Measurements from ENCODE around the gene CD22.
"Not testable (repeated sequence)": the region's sequence is repeated elsewhere in the genome, so short reads cannot be mapped to it uniquely, and the experiment has no call there.

DNA sequence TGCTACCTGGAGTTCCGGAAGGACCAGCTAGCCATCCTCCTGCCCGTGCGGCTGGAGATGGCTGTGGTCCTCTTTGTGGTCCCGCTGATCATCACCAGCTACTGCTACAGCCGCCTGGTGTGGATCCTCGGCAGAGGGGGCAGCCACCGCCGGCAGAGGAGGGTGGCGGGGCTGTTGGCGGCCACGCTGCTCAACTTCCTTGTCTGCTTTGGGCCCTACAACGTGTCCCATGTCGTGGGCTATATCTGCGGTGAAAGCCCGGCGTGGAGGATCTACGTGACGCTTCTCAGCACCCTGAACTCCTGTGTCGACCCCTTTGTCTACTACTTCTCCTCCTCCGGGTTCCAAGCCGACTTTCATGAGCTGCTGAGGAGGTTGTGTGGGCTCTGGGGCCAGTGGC is 30.4 kb downstream of the CD22 start:
- TF ChIP-seq, protein P1, sequence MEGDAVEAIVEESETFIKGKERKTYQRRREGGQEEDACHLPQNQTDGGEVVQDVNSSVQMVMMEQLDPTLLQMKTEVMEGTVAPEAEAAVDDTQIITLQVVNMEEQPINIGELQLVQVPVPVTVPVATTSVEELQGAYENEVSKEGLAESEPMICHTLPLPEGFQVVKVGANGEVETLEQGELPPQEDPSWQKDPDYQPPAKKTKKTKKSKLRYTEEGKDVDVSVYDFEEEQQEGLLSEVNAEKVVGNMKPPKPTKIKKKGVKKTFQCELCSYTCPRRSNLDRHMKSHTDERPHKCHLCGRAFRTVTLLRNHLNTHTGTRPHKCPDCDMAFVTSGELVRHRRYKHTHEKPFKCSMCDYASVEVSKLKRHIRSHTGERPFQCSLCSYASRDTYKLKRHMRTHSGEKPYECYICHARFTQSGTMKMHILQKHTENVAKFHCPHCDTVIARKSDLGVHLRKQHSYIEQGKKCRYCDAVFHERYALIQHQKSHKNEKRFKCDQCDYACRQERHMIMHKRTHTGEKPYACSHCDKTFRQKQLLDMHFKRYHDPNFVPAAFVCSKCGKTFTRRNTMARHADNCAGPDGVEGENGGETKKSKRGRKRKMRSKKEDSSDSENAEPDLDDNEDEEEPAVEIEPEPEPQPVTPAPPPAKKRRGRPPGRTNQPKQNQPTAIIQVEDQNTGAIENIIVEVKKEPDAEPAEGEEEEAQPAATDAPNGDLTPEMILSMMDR (IDR thresholded peaks at IDR 0.05; ENCODE audit: extremely low read depth in 1 of 2, insufficient read depth in 1 of 2, low read depth in 1 of 2, low read length in 2 of 2), result not testable (repeated sequence)
- not testable (repeated sequence) for TF ChIP-seq EZH2 (IDR thresholded peaks at IDR 0.05; ENCODE audit: borderline replicate concordance, low read depth, low read length, severe bottlenecking); POLR2A (IDR thresholded peaks at IDR 0.05; ENCODE audit: low read depth, low read length); POLR2AphosphoS5 (IDR thresholded peaks at IDR 0.05; ENCODE audit: insufficient read depth, low read depth, low read length); JUN (IDR thresholded peaks at IDR 0.05; ENCODE audit: borderline replicate concordance, insufficient read depth, insufficient read length, low read depth); FOS (IDR thresholded peaks at IDR 0.05; ENCODE audit: borderline replicate concordance, insufficient read depth, low read length)
- TF ChIP-seq, protein P2, sequence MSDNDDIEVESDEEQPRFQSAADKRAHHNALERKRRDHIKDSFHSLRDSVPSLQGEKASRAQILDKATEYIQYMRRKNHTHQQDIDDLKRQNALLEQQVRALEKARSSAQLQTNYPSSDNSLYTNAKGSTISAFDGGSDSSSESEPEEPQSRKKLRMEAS (IDR thresholded peaks at IDR 0.05; ENCODE audit: insufficient read depth, insufficient read length), result not testable (repeated sequence)
